SK-N-MC (cell line): ENCODE data around the gene CLIP2.

Experiments
- EZH2 ChIP-seq: fragments of 200-600 bp; sonication (generic); IDR thresholded peaks from one replicate; pipeline ENCODE4 v1.6.1; 2017; ENCODE audit warnings: antibody characterized with exemption
- FOXP2 ChIP-seq: optimal IDR thresholded peaks from 2 replicates; pipeline ENCODE3; 2011; ENCODE audit warnings: mild to moderate bottlenecking, moderate library complexity; ENCODE audit not compliant: insufficient read depth; ENCODE audit errors: extremely low read length, control extremely low read depth
- POLR2AphosphoS5 ChIP-seq: IDR thresholded peaks from 2 replicates; pipeline ENCODE4 v1.6.1; 2012; ENCODE audit warnings: mild to moderate bottlenecking, low read depth, low read length, borderline replicate concordance

DNA sequence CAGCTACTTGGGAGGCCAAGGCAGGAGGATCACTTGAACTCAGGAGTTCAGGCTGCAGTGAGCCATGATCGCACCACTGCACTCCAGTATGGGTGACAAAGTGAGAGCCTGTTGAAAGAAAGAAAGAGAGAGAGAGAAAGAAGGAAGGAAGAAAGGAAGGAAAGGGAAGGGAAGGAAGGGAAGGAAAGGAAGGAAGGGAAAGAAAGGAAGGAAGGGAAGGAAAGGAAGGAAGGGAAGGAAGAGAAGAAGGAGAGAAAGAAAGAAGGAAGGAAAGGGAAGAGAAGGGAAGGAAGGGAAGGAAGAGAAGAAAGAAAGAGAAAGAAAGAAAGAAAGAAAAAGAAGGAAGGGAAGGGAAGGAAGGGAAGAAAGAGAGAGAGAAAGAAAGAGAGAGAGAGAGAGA lies 61.5 kb downstream of the CLIP2 start:
- TF ChIP-seq EZH2 (no peak), POLR2AphosphoS5 (no peak), FOXP2 (no peak)
